Neural progenitor cell (in vitro differentiated cells): ENCODE results near the gene MTCL1. TPM values are rescaled to one million over a fixed set of nuclear protein-coding genes. Genes with fewer than 3 reads are reported as not detected.

Source experiments
- DNase-seq: peaks from one replicate; pipeline ENCODE4 v3.0.0-alpha.2; 2016; ENCODE audit warnings: low spot score
- H2AFZ ChIP-seq: fragments of 200-600 bp; sonication (generic); replicated peaks from 2 replicates; pipeline ENCODE4 v1.6.1; 2016; ENCODE audit warnings: antibody characterized with exemption
- H3F3A ChIP-seq: fragments of 200-600 bp; sonication (generic); 2 replicates; pipeline ENCODE4 v1.6.1; 2016; ENCODE audit warnings: antibody characterized with exemption, low read depth
- H3K27ac ChIP-seq: fragments of 200-600 bp; sonication (generic); 2 replicates; pipeline ENCODE4 v1.5.1; 2016; ENCODE audit warnings: mild to moderate bottlenecking
- H3K27me3 ChIP-seq: fragments of 200-600 bp; sonication (generic); 2 replicates; pipeline ENCODE4 v1.6.1; 2016; ENCODE audit warnings: mild to moderate bottlenecking, moderate library complexity
- H3K36me3 ChIP-seq: fragments of 200-600 bp; sonication (generic); 2 replicates; pipeline ENCODE4 v1.5.1; 2016
- H3K4me1 ChIP-seq: fragments of 200-600 bp; sonication (generic); 2 replicates; pipeline ENCODE4 v1.6.1; 2016; ENCODE audit warnings: mixed run types
- H3K4me2 ChIP-seq: fragments of 200-600 bp; sonication (generic); 2 replicates; pipeline ENCODE4 v1.6.1; 2016
- H3K4me3 ChIP-seq: fragments of 200-600 bp; sonication (generic); 2 replicates; pipeline ENCODE4 v1.5.1; 2016
- H3K79me2 ChIP-seq: fragments of 200-600 bp; sonication (generic); 2 replicates; pipeline ENCODE4 v1.6.1; 2016; ENCODE audit warnings: low read depth
- H3K9ac ChIP-seq: fragments of 200-600 bp; sonication (generic); 2 replicates; pipeline ENCODE4 v1.6.1; 2016
- H3K9me3 ChIP-seq: fragments of 200-600 bp; sonication (generic); 2 replicates; pipeline ENCODE4 v1.5.1; 2016; ENCODE audit warnings: low read depth
- H4K20me1 ChIP-seq: fragments of 200-600 bp; sonication (generic); 2 replicates; pipeline ENCODE4 v1.6.1; 2016; ENCODE audit warnings: low read depth
- H3K27ac Mint-ChIP-seq: 3 replicates; pipeline ENCODE4 v1.8.0; 2021; ENCODE audit warnings: mixed read lengths
- H3K27me3 Mint-ChIP-seq: 2 replicates; pipeline ENCODE4 v1.8.0; 2022; ENCODE audit warnings: low read depth, mild to moderate bottlenecking, inconsistent platforms, moderate library complexity, mixed read lengths; ENCODE audit not compliant: insufficient read depth
- H3K36me3 Mint-ChIP-seq: 3 replicates; pipeline ENCODE4 v1.8.0; 2021; ENCODE audit warnings: mixed read lengths
- H3K4me1 Mint-ChIP-seq: 3 replicates; pipeline ENCODE4 v1.8.0; 2021; ENCODE audit warnings: mixed read lengths
- H3K4me3 Mint-ChIP-seq: 3 replicates; pipeline ENCODE4 v1.8.0; 2021; ENCODE audit warnings: mild to moderate bottlenecking, moderate library complexity, mixed read lengths
- H3K9me3 Mint-ChIP-seq: 3 replicates; pipeline ENCODE4 v1.8.0; 2020; ENCODE audit warnings: mixed read lengths
- EZH2 ChIP-seq: fragments of 200-600 bp; sonication (generic); IDR thresholded peaks from 2 replicates; pipeline ENCODE4 v1.6.1; 2017; ENCODE audit warnings: antibody characterized with exemption, mild to moderate bottlenecking, moderate library complexity
- EZH2phosphoT487 ChIP-seq: fragments of 200-600 bp; sonication (generic); IDR thresholded peaks from 2 replicates; pipeline ENCODE4 v1.6.1; 2017; ENCODE audit warnings: antibody characterized with exemption
- total RNA-seq: library from RNA; depleted of rRNA; stranded (reverse); fragments of >200 nt; gene quantifications from 2 replicates; pipeline ENCODE4 v1.2.3, GENCODE V29; 2015; ENCODE audit warnings: low replicate concordance
- TF ChIP-seq, protein P1 (sequence below): fragments of 200-600 bp; sonication (generic); IDR thresholded peaks from 2 replicates; pipeline ENCODE4 v1.5.1; 2017; ENCODE audit warnings: antibody characterized with exemption, mild to moderate bottlenecking

MTCL1 gene
- total RNA-seq, 1 donor from 2014 or later = 36.9 TPM

DNA sequence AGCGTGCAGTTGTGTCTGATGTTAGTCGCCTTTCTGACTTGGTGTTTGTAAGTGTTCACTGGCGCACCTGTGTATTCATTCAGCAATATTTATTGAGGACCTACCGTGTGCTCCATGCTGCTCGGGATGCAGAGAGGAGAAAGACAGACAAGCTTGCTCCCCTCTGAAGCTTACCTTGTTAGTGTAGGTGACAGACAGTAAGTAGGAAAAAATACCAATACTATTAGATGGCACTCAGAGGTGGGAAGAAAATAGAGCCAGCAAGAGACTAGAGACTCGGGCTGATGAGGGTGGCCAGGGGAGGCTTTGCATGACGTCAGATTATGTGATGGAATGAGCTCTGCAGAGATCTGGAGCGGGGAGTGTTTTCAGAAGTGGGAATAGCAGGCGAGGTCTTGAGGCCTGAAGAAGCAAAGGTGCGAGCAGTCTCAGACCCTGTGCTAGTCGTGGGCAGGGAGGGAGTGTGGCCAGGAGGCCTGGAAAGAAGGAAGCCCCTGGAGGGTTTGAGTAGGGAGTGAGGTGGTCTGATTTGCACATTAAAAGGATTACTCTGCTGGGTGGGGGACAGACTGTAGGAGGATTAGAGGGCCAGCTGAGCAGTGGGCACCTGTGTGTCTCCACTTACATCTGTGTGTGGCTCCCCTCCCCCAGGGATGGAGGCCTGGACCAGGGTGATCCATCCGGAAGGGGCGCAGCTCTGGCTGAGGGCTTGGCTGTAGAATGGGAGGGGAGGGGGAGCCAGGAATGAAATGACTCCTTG lies 11.8 kb downstream of the MTCL1 start:
- no peaks in the 10 kb centered on the region for H3K9me3 ChIP-seq
- peak overlapping the region; percentile 17 for H3K4me3 ChIP-seq
- H3K9ac ChIP-seq = no peak overlapping the region
- peaks cover 2% of the 10 kb centered on the region for H3K27me3 Mint-ChIP-seq
- H3K36me3 Mint-ChIP-seq = peaks cover 24% of the 10 kb centered on the region
- no peaks in the 10 kb centered on the region for H3K36me3 ChIP-seq
- no peak for TF ChIP-seq EZH2phosphoT487
- TF ChIP-seq, protein P1, sequence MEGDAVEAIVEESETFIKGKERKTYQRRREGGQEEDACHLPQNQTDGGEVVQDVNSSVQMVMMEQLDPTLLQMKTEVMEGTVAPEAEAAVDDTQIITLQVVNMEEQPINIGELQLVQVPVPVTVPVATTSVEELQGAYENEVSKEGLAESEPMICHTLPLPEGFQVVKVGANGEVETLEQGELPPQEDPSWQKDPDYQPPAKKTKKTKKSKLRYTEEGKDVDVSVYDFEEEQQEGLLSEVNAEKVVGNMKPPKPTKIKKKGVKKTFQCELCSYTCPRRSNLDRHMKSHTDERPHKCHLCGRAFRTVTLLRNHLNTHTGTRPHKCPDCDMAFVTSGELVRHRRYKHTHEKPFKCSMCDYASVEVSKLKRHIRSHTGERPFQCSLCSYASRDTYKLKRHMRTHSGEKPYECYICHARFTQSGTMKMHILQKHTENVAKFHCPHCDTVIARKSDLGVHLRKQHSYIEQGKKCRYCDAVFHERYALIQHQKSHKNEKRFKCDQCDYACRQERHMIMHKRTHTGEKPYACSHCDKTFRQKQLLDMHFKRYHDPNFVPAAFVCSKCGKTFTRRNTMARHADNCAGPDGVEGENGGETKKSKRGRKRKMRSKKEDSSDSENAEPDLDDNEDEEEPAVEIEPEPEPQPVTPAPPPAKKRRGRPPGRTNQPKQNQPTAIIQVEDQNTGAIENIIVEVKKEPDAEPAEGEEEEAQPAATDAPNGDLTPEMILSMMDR = peak; percentile 22
- peaks cover 33% of the 10 kb centered on the region for H3K4me1 Mint-ChIP-seq
- peak overlapping the region; percentile 72 for H3K27ac ChIP-seq
- peak overlapping the region; percentile 3 for H3K27ac Mint-ChIP-seq
- peaks cover 55% of the 10 kb centered on the region for H3F3A ChIP-seq
- peak overlapping the region; percentile 64 for H3K4me2 ChIP-seq
- no peaks in the 10 kb centered on the region for H3K27me3 ChIP-seq
- DNase-seq = peak; percentile 77
- peaks cover 30% of the 10 kb centered on the region for H4K20me1 ChIP-seq
- H3K9me3 Mint-ChIP-seq = peaks cover 4% of the 10 kb centered on the region
- H3K4me1 ChIP-seq = peaks cover 85% of the 10 kb centered on the region
- H2AFZ ChIP-seq = no peak overlapping the region
- peaks cover 96% of the 10 kb centered on the region for H3K79me2 ChIP-seq
- no peak overlapping the region for H3K4me3 Mint-ChIP-seq

DNA sequence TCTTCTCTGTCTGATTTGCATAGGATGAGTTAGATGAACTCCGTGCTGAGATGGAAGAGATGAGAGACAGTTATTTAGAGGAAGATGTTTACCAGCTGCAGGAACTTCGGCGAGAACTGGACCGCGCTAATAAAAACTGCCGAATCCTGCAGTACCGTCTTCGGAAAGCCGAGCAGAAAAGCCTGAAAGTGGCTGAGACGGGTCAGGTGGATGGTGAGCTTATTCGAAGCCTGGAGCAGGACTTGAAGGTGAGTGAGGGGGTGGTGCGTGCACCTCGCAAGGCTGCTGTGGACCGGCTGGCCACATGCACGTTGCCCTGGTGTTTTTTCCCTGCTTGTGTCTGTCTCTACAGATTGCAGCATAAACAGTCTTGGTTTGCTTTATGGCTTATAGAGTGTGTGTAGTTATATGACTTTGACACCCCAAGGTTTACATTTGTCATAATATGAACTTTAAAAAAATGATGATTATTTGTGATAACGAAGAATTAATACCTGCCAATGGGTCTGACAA lies 13.1 kb downstream of the MTCL1 start:
- H3K9ac ChIP-seq = no peak overlapping the region
- no peaks in the 10 kb centered on the region for H3K27me3 ChIP-seq
- H3K36me3 ChIP-seq = no peaks in the 10 kb centered on the region
- peaks cover 96% of the 10 kb centered on the region for H3K79me2 ChIP-seq
- DNase-seq = no peak
- H3K4me2 ChIP-seq = peak overlapping the region; percentile 64
- Mint-ChIP-seq H3K27ac (no peak overlapping the region), H3K27me3 (peaks cover 2% of the 10 kb centered on the region), H3K36me3 (peaks cover 31% of the 10 kb centered on the region), H3K4me3 (no peak overlapping the region), H3K9me3 (peaks cover 4% of the 10 kb centered on the region), H3K4me1 (peaks cover 31% of the 10 kb centered on the region)
- TF ChIP-seq EZH2phosphoT487 = no peak
- TF ChIP-seq, protein P1 = no peak
- no peak for TF ChIP-seq EZH2
- H3K4me1 ChIP-seq = peaks cover 76% of the 10 kb centered on the region
- no peaks in the 10 kb centered on the region for H3K9me3 ChIP-seq
- H3K4me3 ChIP-seq = no peak overlapping the region
- H3K27ac ChIP-seq = no peak overlapping the region
- H4K20me1 ChIP-seq = peaks cover 25% of the 10 kb centered on the region
- H2AFZ ChIP-seq = no peak overlapping the region
- peaks cover 61% of the 10 kb centered on the region for H3F3A ChIP-seq

DNA sequence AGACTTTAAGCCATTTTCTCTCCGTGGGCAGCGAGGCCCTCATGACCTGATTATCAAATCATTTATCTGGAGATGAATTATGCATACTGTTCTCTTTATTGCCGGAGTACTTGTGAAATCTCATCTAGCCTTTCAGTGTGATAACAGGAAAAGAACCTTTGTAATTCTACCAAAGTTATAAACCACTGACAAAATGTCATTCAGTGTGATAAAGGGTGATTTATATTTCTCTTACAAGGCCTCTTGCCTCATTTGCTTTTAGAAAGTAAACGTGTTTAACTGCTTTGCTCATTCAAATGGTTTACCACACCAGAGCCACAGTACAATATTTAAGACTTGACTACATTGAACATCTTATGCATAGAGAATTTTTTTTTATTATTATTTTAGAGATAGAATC lies 13.8 kb downstream of the MTCL1 start:
- peaks cover 4% of the 10 kb centered on the region for H3K9me3 Mint-ChIP-seq
- Histone ChIP-seq H3K4me1 (peaks cover 69% of the 10 kb centered on the region), H3K4me2 (no peak overlapping the region)

More for the DNA sequence above, 13.8 kb downstream of the MTCL1 start:
- Histone ChIP-seq H2AFZ (no peak overlapping the region), H3K4me3 (no peak overlapping the region), H3K79me2 (peaks cover 94% of the 10 kb centered on the region), H3K9me3 (no peaks in the 10 kb centered on the region), H3K27ac (peak overlapping the region; percentile 81), H4K20me1 (peaks cover 21% of the 10 kb centered on the region), H3K36me3 (no peaks in the 10 kb centered on the region), H3K9ac (no peak overlapping the region), H3K27me3 (no peaks in the 10 kb centered on the region), H3F3A (peaks cover 61% of the 10 kb centered on the region)
- no peak overlapping the region for H3K4me3 Mint-ChIP-seq
- H3K36me3 Mint-ChIP-seq = peaks cover 31% of the 10 kb centered on the region
- no peak for TF ChIP-seq EZH2
- TF ChIP-seq, protein P1 = no peak
- TF ChIP-seq EZH2phosphoT487 = no peak
- H3K27ac Mint-ChIP-seq = no peak overlapping the region
- H3K27me3 Mint-ChIP-seq = peaks cover 2% of the 10 kb centered on the region
- no peak for DNase-seq
- peaks cover 31% of the 10 kb centered on the region for H3K4me1 Mint-ChIP-seq
